Suprapubic skin (tissue), 2 donors: ENCODE data around the gene ITGA2.

Source experiments
- EP300 ChIP-seq: sonication (generic); formaldehyde crosslinking; IDR thresholded peaks from one replicate; pipeline ENCODE4 v1.6.1; 2017; ENCODE audit warnings: antibody characterized with exemption
- POLR2A ChIP-seq, 2 donors: fragments of 450-650 bp; IDR thresholded peaks; one replicate each; pipeline ENCODE4 v1.6.1; 2017; ENCODE audit warnings: antibody characterized with exemption in 2 of 2, mild to moderate bottlenecking in 2 of 2, moderate library complexity in 2 of 2

DNA sequence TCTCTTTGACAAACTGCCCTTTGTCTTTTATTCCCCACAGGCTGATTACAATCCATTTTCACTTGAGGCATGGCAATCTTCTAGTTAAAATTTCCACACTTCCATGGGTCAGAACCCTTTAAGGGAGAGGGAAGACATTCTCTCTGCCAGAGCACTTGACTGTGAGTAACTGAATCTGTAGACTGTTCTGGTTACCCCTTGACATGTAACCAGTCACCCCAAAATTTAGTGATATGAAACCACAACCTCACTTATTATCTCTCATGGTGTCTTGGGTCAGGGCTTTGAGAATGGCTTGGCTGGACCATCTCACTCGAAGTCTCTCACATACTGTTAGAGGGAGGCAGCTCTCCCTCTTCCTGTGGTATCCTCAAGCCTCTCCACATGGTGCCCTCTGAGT is 14.0 kb downstream of the ITGA2 start:
- TF ChIP-seq EP300 (no peak), POLR2A (IDR thresholded peaks at IDR 0.05) (no peak)
